GM12878 (cell line): ENCODE measurements around the gene THTPA. TPM values are rescaled to one million over a fixed set of nuclear protein-coding genes. Genes with fewer than 3 reads are reported as not detected.

ENCODE experiments used
- ATAC-seq: fragments of 200-7000 bp; cut with Tn5 transposase; 3 replicates; pipeline ENCODE4 v1.9.1; 2020; ENCODE audit warnings: mild to moderate bottlenecking, moderate library complexity
- BruUV-seq: library from RNA; stranded (reverse); fragments of 400-500 nt; replicated peaks from 2 replicates; lab custom pipeline; 2021; lab: Mats Ljungman, UMichigan
- CTCF ChIA-PET: fragments of 300-600 bp; sonication (Branson Sonifier 250); formaldehyde crosslinking; extraction: SDS; loops from one replicate; lab custom pipeline; 2021; ENCODE audit warnings: inconsistent platforms; lab: Yijun Ruan, JAX
- POLR2A ChIA-PET: fragments of 350-600 bp; formaldehyde crosslinking; extraction: SDS; loops from one replicate; lab custom pipeline; 2021; ENCODE audit warnings: inconsistent platforms; lab: Charles Lee
- RAD21 ChIA-PET: fragments of 300-600 bp; sonication (Branson Sonifier 250); formaldehyde crosslinking; loops from one replicate; lab custom pipeline; 2023; ENCODE audit warnings: antibody characterized with exemption; ENCODE audit not compliant: unreplicated experiment; lab: Charles Lee
- SMC1A ChIA-PET: fragments of 300-600 bp; sonication (Branson Sonifier 250); formaldehyde crosslinking; loops from one replicate; lab custom pipeline; 2023; ENCODE audit not compliant: unreplicated experiment, uncharacterized antibody; lab: Charles Lee
- DNase-seq: peaks from one replicate; pipeline ENCODE4 v3.0.0-alpha.2; 2011; ENCODE audit warnings: low read depth, low spot score
- FAIRE-seq: peaks from 3 replicates; lab custom pipeline; 2011; peaks lifted over from hg19 to GRCh38; lab: Jason Lieb, UNC
- H2AFZ ChIP-seq: 2 replicates; pipeline ENCODE4 v1.6.0; 2011; ENCODE audit warnings: low read depth, low read length, control low read depth; ENCODE audit not compliant: control insufficient read depth
- H3K27ac ChIP-seq: 2 replicates; pipeline ENCODE4 v1.5.1; 2011; ENCODE audit warnings: control low read depth; ENCODE audit not compliant: control insufficient read depth, insufficient read depth
- H3K27me3 ChIP-seq, 2 experiments: replicated peaks in 1 of 2; 2 replicates each; pipeline versions ENCODE4 v1.6.0 to v1.6.1; 2011; ENCODE audit warnings: low read length in 1 of 2; ENCODE audit not compliant: control insufficient read depth in 2 of 2, insufficient read depth in 2 of 2
- H3K36me3 ChIP-seq, 2 experiments: 2 replicates each; pipeline ENCODE4 v1.5.1; 2011; ENCODE audit warnings: low read length in 1 of 2; ENCODE audit not compliant: control insufficient read depth in 2 of 2, insufficient read depth in 2 of 2
- H3K4me1 ChIP-seq: 2 replicates; pipeline ENCODE4 v1.6.1; 2011; ENCODE audit warnings: mild to moderate bottlenecking, low read length, moderate library complexity, mixed read lengths; ENCODE audit not compliant: control insufficient read depth, insufficient read depth
- H3K4me2 ChIP-seq: 2 replicates; pipeline ENCODE4 v1.6.0; 2011; ENCODE audit warnings: control low read depth; ENCODE audit not compliant: control insufficient read depth, insufficient read depth
- H3K4me3 ChIP-seq: fragments of 200-600 bp; sonication (generic); 2 replicates; pipeline ENCODE4 v1.5.1; 2016
- H3K79me2 ChIP-seq: 2 replicates; pipeline ENCODE4 v1.6.0; 2011; ENCODE audit warnings: low read length; ENCODE audit not compliant: control insufficient read depth, insufficient read depth
- H3K9ac ChIP-seq: 2 replicates; pipeline ENCODE4 v1.8.0; 2011; ENCODE audit warnings: low read length, control low read depth, mixed read lengths; ENCODE audit not compliant: control insufficient read depth, insufficient read depth
- H3K9me3 ChIP-seq: replicated peaks from 3 replicates; pipeline ENCODE4 v1.5.1; 2011; ENCODE audit warnings: mild to moderate bottlenecking, low read length; ENCODE audit not compliant: control insufficient read depth, insufficient read depth
- H4K20me1 ChIP-seq: 2 replicates; pipeline ENCODE4 v1.6.0; 2011; ENCODE audit not compliant: control insufficient read depth, insufficient read depth
- GABPA ChIP-seq: IDR thresholded peaks from 2 replicates; pipeline ENCODE4 v1.6.1; 2014; ENCODE audit warnings: antibody characterized with exemption, low read depth, mild to moderate bottlenecking, inconsistent platforms
- GATAD2B ChIP-seq: fragments of 450-650 bp; conservative IDR thresholded peaks from 2 replicates; pipeline ENCODE4 v1.6.1; 2017; ENCODE audit warnings: low read depth, mild to moderate bottlenecking, moderate library complexity
- MYB ChIP-seq: fragments of 150-350 bp; IDR thresholded peaks from 2 replicates; pipeline ENCODE4 v1.6.1; 2014; ENCODE audit warnings: mild to moderate bottlenecking, low read depth, low read length, borderline replicate concordance
- NBN ChIP-seq: fragments of 450-650 bp; IDR thresholded peaks from 2 replicates; pipeline ENCODE4 v1.6.1; 2016
- NFYA ChIP-seq: IDR thresholded peaks from 2 replicates; pipeline ENCODE4 v1.6.1; 2011; ENCODE audit warnings: low read depth, mild to moderate bottlenecking, low read length, improper control_type of control experiment, borderline replicate concordance
- POLR2A ChIP-seq: IDR thresholded peaks from 2 replicates; pipeline ENCODE4 v1.6.1; 2011; ENCODE audit warnings: low read depth, mild to moderate bottlenecking, low read length
- RAD21 ChIP-seq: IDR thresholded peaks from 2 replicates; pipeline ENCODE4 v1.6.1; 2011; ENCODE audit warnings: mild to moderate bottlenecking, low read depth, low read length, moderate library complexity; ENCODE audit not compliant: insufficient read depth
- SIN3A ChIP-seq: IDR thresholded peaks from 2 replicates; pipeline ENCODE4 v1.6.1; 2012; ENCODE audit warnings: low read depth, low read length, improper control_type of control experiment
- SMC3 ChIP-seq: IDR thresholded peaks from 2 replicates; pipeline ENCODE4 v1.6.1; 2011; ENCODE audit warnings: low read length, improper control_type of control experiment, borderline replicate concordance
- USF1 ChIP-seq: IDR thresholded peaks from 2 replicates; pipeline ENCODE4 v1.6.1; 2011; ENCODE audit warnings: borderline replicate concordance, low read depth, mild to moderate bottlenecking, moderate library complexity, mixed read lengths, low read length; ENCODE audit not compliant: insufficient read depth; ENCODE audit errors: extremely low read length
- ZNF384 ChIP-seq: IDR thresholded peaks from 2 replicates; pipeline ENCODE4 v1.6.1; 2012; ENCODE audit warnings: low read depth, mild to moderate bottlenecking, low read length, improper control_type of control experiment, borderline replicate concordance
- WGBS: methylation state at CpG from one replicate; pipeline ENCODE4 v1.1.6; 2016; ENCODE audit warnings: low lambda C conversion rate; ENCODE audit not compliant: insufficient replicate concordance, insufficient coverage; ENCODE audit errors: missing lambda C conversion rate; 5-methylcytosine and 5-hydroxymethylcytosine counted together
- in situ Hi-C: fragments of 300-500 bp; cut with MboI; formaldehyde crosslinking; loops from 9 replicates; pipeline ENCODE4 v1.14.3; 2018; ENCODE audit warnings: mixed read lengths
- intact Hi-C: fragments of 100-400 bp; cut with micrococcal nuclease; formaldehyde crosslinking; loops from one replicate; pipeline ENCODE4 v1.14.2; 2022; ENCODE audit not compliant: unreplicated experiment
- polyA plus RNA-seq, 11 experiments: library from polyadenylated mRNA; depleted of rRNA in 4 of 11; unstranded in 6 of 11; stranded (reverse) in 5 of 11; fragments of >200 nt; fragmentation: Nextera tagmentation in 4 of 11; fragmentation: Illumina TruSeq in 1 of 11; extraction: Ambion mirVana in 4 of 11; extraction: Trizol in 1 of 11; gene quantifications; 1 replicate in 1 of 11; 2 replicates in 10 of 11; pipeline versions ENCODE4 v1.2.1 to v1.2.3, GENCODE V29; 2011 to 2016; ENCODE audit warnings: inconsistent platforms in 2 of 11, missing spikeins in 2 of 11, low read depth in 1 of 11
- total RNA-seq, 4 experiments: library from RNA; depleted of rRNA in 3 of 4; stranded (reverse); fragments of >200 nt in 3 of 4; fragmentation: Illumina TruSeq in 1 of 4; extraction: Trizol in 1 of 4; gene quantifications; 2 replicates each; pipeline versions ENCODE4 v1.2.1 to v1.2.3, GENCODE V29; 2013 to 2021

Gene THTPA
- total and polyA plus RNA-seq, 10 of the 15 experiments (the other 5 are each of a cell fraction or from before 2014, with no cell fraction given), result 3.1 to 24.9 (median 12.8) TPM

GRCh38 chr14:23568600-23569331 lies 12.7 kb downstream of the THTPA start (continued):
- TF ChIP-seq USF1 (no peak), GATAD2B (no peak), POLR2A (no peak), SMC3 (peak; percentile 15; the same call in 1 of the 2 replicates), GABPA (no peak), RAD21 (peak; percentile 28; the same call in 1 of the 2 replicates)

GRCh38 chr14:23569443-23570151 lies 13.5 kb downstream of the THTPA start:
- ChIA-PET RAD21 (interaction anchor here (0.6 kb wide), 1 partner anchor 16 kb away, joined by 5 read pairs; no protein-coding TSS in a partner anchor), CTCF (interaction anchor here (1.2 to 3.5 kb wide), 7 partner anchors 10 to 63 kb away, joined by 3 to 33 read pairs (median 7); partner anchors contain the start of gene THTPA), SMC1A (interaction anchor here (1.2 to 1.7 kb wide), 4 partner anchors 10 to 91 kb away, joined by 4 to 5 read pairs (median 4); no protein-coding TSS in a partner anchor), POLR2A (no interaction called here)
- no peak overlapping the region for H2AFZ ChIP-seq
- WGBS, result 70% methylated on average over 7 of the region's 7 CpGs
- H3K9me3 ChIP-seq, result no peaks in the 10 kb centered on the region
- H3K36me3 ChIP-seq, result peaks cover 2 to 4% of the 10 kb centered on the region in 2 experiments; a peak in 2 of 4 replicates
- H3K9ac ChIP-seq, result no peak overlapping the region
- ATAC-seq (peak; percentile 28), DNase-seq (no peak), FAIRE-seq (no peak)
- no peaks in the 10 kb centered on the region for H4K20me1 ChIP-seq
- BruUV-seq, result no TSS peak
- in situ Hi-C loops, result no loop called here
- peaks cover 11% of the 10 kb centered on the region for H3K4me1 ChIP-seq
- no peak for TF ChIP-seq SIN3A
- no peak for TF ChIP-seq ZNF384
- no peak for TF ChIP-seq MYB
- no peak for TF ChIP-seq NFYA
- TF ChIP-seq NBN, result no peak
- H3K27ac ChIP-seq, result no peak overlapping the region
- H3K4me2 ChIP-seq, result no peak overlapping the region
- H3K4me3 ChIP-seq, result no peak overlapping the region
- intact Hi-C loops, result no loop called here
- H3K79me2 ChIP-seq, result peaks cover 13% of the 10 kb centered on the region
- no peaks in the 10 kb centered on the region; a peak in 1 of 4 replicates for H3K27me3 ChIP-seq
